ENCODE measurements around the gene NHSL2.
"Not testable (repeated sequence)": the region's sequence is repeated elsewhere in the genome, so short reads cannot be mapped to it uniquely, and the experiment has no call there.

Gene NHSL2

GRCh38 chrX:71922686-71923085, 12.0 kb downstream of the NHSL2 start:
- no peak for DNase-seq (ENCODE audit: low read depth in 1 of 2, low spot score in 1 of 2)

GRCh38 chrX:71923516-71923915, 12.9 kb downstream of the NHSL2 start:
- no peak for DNase-seq (ENCODE audit: low read depth in 1 of 2, low spot score in 1 of 2)

GRCh38 chrX:71927040-71927439, 16.4 kb downstream of the NHSL2 start:
- DNase-seq (ENCODE audit: low read depth in 1 of 2, low spot score in 1 of 2), result no peak

GRCh38 chrX:71928856-71929255, 18.2 kb downstream of the NHSL2 start:
- DNase-seq (ENCODE audit: low read depth in 1 of 2, low spot score in 1 of 2), result no peak

- DNase-seq (ENCODE audit: low read depth in 1 of 2, low spot score in 1 of 2), result no peak
Observed at GRCh38 chrX:71930298-71930697, 19.7 kb downstream of the NHSL2 start.

- no peak for DNase-seq (ENCODE audit: low read depth in 1 of 2, low spot score in 1 of 2)
Observed at GRCh38 chrX:71935476-71935875, 24.8 kb downstream of the NHSL2 start.

- DNase-seq (ENCODE audit: low read depth in 1 of 2, low spot score in 1 of 2), result no peak
Observed at GRCh38 chrX:71936632-71937031, 26.0 kb downstream of the NHSL2 start.

- DNase-seq (ENCODE audit: low read depth in 1 of 2, low spot score in 1 of 2), result no peak
Observed at GRCh38 chrX:71938371-71938770, 27.7 kb downstream of the NHSL2 start.

- DNase-seq (ENCODE audit: low read depth in 1 of 2, low spot score in 1 of 2), result no peak
Observed at GRCh38 chrX:71941145-71941544, 30.5 kb downstream of the NHSL2 start.

GRCh38 chrX:71941776-71942175, 31.1 kb downstream of the NHSL2 start:
- no peak for DNase-seq (ENCODE audit: low read depth in 1 of 2, low spot score in 1 of 2)

- DNase-seq (ENCODE audit: low read depth in 1 of 2, low spot score in 1 of 2), result no peak
Observed at GRCh38 chrX:71944369-71944768, 33.7 kb downstream of the NHSL2 start.

GRCh38 chrX:71945237-71945805, 34.7 kb downstream of the NHSL2 start:
- no peak for DNase-seq (ENCODE audit: low read depth in 1 of 2, low spot score in 1 of 2)

GRCh38 chrX:71949363-71949762, 38.7 kb downstream of the NHSL2 start:
- DNase-seq (ENCODE audit: low read depth in 1 of 2, low spot score in 1 of 2), result no peak

GRCh38 chrX:71949844-71950445, 39.3 kb downstream of the NHSL2 start:
- no peak for DNase-seq (ENCODE audit: low read depth in 1 of 2, low spot score in 1 of 2)

- DNase-seq (ENCODE audit: low read depth in 1 of 2, low spot score in 1 of 2), result no peak
Observed at GRCh38 chrX:71953391-71953790, 42.7 kb downstream of the NHSL2 start.

GRCh38 chrX:71953946-71954345, 43.3 kb downstream of the NHSL2 start:
- no peak for DNase-seq (ENCODE audit: low read depth in 1 of 2, low spot score in 1 of 2)

GRCh38 chrX:71954458-71954857, 43.8 kb downstream of the NHSL2 start:
- DNase-seq (ENCODE audit: low read depth in 1 of 2, low spot score in 1 of 2), result no peak

- no peak for DNase-seq (ENCODE audit: low read depth in 1 of 2, low spot score in 1 of 2)
Observed at GRCh38 chrX:71955530-71956120, 45.0 kb downstream of the NHSL2 start.

GRCh38 chrX:71958281-71958675, 47.6 kb downstream of the NHSL2 start:
- no peak for DNase-seq (ENCODE audit: low read depth in 1 of 2, low spot score in 1 of 2)

GRCh38 chrX:71964184-71964583, 53.5 kb downstream of the NHSL2 start:
- DNase-seq (ENCODE audit: low read depth in 1 of 2, low spot score in 1 of 2), result not testable (repeated sequence)

GRCh38 chrX:71974916-71975315, 64.3 kb downstream of the NHSL2 start:
- no peak for DNase-seq (ENCODE audit: low read depth in 1 of 2, low spot score in 1 of 2)

- DNase-seq (ENCODE audit: low read depth in 1 of 2, low spot score in 1 of 2), result no peak
Observed at GRCh38 chrX:71976753-71977152, 66.1 kb downstream of the NHSL2 start.

- no peak for DNase-seq (ENCODE audit: low read depth in 1 of 2, low spot score in 1 of 2)
Observed at GRCh38 chrX:71978164-71978563, 67.5 kb downstream of the NHSL2 start.

All from activated T-helper 1 cell treated with anti-CD3 and anti-CD28 coated beads, Interleukin-2, amount 50 U/mL, for 16 hours (primary cell).